NCI-H1417 treated with DMSO at 0.1 percent for 48 hours (cell line): ENCODE data around the gene FGFR4.
"Not testable (repeated sequence)": the region's sequence is repeated elsewhere in the genome, so short reads cannot be mapped to it uniquely, and the experiment has no call there.

Experiments
- DNase-seq: peaks from one replicate; lab custom pipeline; 2025; lab: John Stamatoyannopoulos, UW

FGFR4 gene

DNA sequence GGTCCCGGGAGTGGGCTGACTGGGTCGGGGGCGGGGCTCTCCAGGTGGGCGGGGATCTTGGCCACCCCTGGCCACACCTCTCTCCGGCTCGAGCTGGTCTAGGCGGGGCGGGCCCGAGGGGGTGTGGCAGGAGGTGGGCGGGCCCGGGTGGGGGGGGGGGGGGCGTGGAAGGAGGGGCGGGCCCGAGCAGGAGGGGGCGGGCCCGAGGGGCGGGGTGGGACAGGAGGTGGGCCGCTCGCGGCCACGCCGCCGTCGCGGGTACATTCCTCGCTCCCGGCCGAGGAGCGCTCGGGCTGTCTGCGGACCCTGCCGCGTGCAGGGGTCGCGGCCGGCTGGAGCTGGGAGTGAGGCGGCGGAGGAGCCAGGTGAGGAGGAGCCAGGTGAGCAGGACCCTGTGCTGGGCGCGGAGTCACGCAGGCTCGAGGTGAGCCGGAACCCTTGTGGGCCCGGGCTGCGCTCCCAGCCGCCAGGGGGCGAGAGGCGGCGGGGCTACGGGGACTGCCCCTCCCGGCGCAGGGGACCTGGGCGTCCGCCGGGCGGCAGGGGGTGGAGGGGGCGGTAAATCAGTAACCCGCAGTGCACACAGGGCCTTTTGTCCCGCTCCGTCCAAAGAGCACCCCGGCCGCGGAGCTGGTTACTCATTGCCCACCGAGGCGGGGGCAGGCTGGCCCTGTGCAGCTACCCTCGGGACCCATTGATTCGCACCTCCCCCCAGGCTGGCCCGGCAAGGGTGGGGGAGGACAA lies at the start of gene FGFR4:
FGFR4 (plus strand) TSS at position 262 of the 744 bp plus-strand sequence. CDS start 2,688 bp downstream, outside the sequence.
- no peak for DNase-seq

DNA sequence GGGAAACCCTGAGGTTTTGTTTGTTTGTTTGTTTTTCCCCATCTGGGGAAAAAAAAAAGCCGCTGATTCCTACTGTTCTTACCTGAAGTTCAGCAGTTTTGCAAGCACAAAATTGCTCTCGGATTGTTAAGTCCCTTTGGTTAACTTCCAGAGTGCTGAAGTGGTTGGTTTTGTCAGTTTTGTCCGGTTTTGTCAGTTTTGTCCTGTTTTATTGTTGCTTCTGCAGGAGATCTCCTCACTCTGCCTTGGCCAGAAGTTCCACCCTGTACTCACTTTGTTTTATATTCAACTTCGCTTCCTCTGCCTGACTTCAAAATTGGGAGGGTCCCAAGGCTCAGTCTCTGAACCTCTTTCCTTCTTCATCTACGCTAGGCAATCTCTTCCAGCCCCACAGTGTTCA lies 49.8 kb upstream of the FGFR4 start:
- DNase-seq = no peak

- DNase-seq = no peak
Measured at GRCh38 chr5:177040814-177041420, 45.8 kb upstream of the FGFR4 start.

DNA sequence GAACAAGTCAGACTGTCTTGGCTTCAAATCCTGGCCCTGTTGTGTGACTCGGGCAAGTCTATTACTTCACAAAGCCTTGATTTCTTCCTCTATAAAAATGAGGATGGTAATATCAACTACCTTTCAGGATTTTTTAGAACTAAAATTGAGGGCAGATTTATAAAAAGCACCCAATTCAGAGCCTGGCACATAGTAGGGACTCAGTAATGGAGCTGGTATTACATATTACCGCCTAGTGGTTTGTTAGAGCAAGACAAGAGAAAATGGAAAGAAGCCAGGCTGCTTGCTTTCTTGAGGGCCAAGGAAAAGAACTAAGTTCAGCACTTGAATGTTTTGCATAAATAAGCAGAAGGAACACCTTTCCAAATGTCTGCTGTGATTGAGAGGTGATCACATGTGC lies 44.8 kb upstream of the FGFR4 start:
- no peak for DNase-seq

- DNase-seq = no peak
Measured at GRCh38 chr5:177043114-177043513, 43.6 kb upstream of the FGFR4 start.

GRCh38 chr5:177043958-177044357 lies 42.8 kb upstream of the FGFR4 start:
- no peak for DNase-seq

DNA sequence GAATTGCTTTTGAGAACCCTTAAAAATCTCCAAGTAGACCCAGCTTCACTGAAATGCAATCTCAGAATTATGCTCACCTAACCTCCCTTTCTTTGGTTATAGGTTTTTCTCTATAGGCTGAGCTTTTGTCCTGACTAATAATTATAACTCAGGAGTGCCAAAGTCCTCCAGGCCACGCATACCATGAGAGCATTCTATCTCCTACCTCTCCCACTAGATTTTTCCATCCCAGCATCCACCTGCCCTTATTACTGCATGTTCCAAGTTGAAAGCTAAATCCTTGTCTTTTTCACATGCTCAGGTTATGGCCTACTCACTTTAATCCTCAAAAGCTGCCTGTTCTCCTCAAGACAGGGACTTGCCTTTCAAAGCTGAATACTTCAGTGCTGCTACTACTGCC lies 42.1 kb upstream of the FGFR4 start:
- no peak for DNase-seq

DNA sequence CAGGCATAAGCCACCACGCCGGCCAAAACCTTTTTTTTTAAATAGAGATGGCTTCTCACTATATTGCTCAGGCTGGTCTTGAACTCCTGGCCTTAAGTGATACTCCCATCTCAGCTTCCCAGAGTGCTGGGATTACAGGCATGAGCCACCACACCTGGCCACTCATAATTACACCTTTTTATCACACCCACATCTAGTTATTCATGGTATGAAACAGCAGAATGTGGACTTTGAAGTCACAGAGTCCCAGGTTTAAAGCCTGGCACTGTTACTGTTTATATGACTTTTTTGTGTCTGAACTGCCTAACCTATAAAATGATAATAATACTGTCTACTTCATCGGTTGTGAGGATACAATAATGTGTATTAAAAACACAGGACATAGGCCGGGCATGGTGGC lies 41.1 kb upstream of the FGFR4 start:
- no peak for DNase-seq

- DNase-seq = not testable (repeated sequence)
Measured at GRCh38 chr5:177048531-177048930, 38.2 kb upstream of the FGFR4 start.

- no peak for DNase-seq
Measured at GRCh38 chr5:177049285-177049684, 37.4 kb upstream of the FGFR4 start.

- no peak for DNase-seq
Measured at GRCh38 chr5:177064500-177065277, 22.0 kb upstream of the FGFR4 start.

GRCh38 chr5:177065491-177065890 lies 21.2 kb upstream of the FGFR4 start:
- no peak for DNase-seq

DNA sequence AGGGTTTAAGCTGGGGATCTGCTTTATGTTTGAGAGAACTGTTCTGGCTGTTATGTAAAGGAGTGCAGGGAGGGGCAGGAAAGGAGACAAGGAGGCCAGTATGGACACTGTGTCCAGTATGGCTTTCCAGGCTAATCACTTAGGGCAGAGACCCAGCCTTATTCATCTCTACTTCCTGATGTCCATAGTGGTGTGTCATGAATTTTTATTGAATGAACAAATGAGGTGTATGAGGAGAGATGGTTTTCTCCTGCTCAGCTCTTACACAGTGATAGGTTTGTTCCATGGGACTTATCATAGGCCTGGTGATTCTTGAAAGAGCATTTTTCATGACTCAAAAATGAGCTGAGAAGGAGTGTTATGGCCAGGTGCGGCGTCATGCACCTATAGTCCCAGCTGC lies 20.5 kb upstream of the FGFR4 start:
- no peak for DNase-seq

DNA sequence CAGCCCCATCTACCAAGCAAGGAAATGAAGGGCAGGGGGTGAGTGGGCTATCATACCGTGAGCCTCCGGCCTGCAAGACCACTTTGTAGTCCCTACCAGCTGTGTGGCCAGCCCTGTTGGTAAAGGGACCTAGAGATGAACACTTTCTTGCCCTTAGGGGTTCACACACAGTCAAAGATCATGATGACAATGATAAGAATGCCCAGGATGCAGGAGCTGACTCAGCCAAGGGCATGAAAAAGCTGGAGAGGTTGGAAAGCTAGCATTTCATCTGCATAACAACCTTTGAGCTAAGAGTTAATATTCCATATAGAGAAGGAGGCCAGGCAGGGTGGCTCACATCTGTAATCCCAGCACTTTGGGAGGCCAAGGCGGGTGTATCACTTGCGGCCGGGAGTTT lies 19.2 kb upstream of the FGFR4 start:
- DNase-seq = no peak

DNA sequence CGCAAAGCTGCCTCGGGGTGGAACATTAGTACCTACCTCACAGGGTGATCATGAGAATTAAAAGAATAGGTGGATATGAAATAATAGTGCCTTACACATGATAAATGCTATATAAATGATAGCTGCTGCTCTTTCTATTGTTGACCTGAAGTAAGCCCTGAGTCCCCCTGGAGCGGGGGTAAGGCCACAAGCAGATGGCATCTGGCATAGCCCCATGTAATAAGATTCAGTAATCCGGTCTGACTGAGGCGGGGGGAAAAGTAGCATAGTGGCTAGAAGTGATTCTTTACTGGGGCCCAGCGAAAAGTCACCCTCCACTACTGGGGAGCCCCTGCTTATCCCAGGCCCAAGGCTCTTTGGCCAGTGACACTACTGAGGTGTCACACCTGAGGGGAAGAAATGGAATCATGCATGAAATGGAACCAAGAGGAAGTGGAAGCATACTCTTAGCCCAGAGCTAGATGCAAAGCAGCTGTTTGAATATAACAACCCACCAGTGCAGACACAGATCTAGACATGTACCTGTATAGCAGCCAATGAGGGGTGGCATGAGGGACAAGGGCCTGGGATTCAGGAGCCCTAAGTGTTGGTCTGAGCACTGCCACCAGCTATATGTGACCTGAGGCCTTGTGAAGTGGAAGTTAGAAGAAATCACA lies 16.1 kb upstream of the FGFR4 start:
- DNase-seq = no peak

- no peak for DNase-seq
Measured at GRCh38 chr5:177071666-177072385, 14.9 kb upstream of the FGFR4 start.

DNA sequence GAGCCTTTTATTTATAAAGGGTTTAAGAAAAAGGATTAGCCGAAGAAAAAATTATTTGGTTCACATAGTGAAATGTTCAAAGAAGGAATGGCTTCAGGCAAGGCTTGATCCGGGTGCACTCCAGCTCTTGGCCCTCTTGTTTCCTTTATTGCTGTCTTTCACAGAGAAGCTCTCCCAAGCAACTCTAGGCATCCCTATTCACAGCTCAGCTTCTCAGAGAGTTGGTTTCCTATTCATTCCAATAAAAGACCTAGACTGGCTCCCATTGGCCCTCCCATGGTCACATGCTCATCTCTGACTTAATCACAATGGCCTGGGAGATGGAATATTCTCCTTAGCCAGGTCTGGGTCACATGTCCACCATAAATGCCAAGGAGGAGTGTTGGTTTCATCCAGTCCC lies 9.4 kb upstream of the FGFR4 start:
- no peak for DNase-seq

DNA sequence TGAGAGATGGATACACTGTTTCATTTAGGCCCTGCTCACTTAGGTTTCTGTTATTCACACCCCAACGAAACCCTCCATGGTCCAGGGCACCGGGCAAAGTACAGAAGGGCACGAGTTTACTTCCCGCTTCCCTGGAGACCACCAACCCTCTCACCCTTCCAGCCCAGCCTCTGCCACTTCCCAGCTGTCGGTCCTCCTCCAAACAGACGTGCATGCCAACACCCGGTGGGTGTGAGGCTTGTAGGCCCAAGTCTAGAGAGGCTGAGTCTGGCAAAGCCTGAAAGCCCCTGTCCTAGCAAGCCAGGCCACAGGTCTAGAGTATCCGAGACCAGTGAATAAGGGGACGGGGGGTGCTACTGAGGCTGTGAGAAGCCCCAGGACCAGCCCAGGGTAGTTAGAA lies 7.1 kb upstream of the FGFR4 start:
- no peak for DNase-seq

DNA sequence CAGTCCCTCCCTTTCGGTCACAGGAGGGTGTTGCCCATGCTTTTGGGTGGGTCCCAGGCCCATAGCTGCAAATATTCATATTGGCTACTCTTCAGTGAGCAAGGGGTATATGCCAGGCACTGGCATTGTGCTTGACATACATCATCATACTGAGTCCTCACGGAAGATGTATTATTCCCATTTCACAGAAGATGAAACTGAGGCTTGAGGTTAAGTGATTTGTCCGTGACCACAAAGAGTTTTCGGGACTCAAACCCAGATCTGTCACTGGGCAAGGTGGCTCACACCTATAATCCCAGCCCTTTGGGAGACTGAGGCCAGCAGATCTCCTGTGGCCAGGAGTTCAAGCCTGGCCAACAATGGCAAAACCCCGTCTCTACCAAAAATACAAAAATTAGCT lies 6.5 kb upstream of the FGFR4 start:
- DNase-seq = no peak

DNA sequence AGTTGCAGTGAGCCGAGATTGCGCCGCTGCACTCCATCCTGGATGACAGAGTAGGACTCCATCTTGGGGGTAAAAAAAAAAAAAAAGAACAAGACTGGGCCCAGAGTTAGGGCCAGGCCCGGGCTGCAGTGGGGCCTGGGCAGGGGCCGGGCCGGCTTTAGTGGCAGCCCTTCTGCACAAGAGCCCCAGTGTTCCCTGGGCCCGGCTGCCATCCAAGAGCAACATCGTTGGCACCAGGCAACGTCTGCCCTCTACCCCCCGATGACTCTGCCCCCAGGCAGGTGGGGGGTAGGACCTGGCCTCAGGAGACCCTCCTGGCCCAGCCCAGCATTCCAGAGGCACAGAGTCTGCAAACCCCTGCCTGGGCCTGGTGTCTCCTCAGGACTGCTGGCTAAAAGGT lies 4.9 kb upstream of the FGFR4 start:
- no peak for DNase-seq

DNA sequence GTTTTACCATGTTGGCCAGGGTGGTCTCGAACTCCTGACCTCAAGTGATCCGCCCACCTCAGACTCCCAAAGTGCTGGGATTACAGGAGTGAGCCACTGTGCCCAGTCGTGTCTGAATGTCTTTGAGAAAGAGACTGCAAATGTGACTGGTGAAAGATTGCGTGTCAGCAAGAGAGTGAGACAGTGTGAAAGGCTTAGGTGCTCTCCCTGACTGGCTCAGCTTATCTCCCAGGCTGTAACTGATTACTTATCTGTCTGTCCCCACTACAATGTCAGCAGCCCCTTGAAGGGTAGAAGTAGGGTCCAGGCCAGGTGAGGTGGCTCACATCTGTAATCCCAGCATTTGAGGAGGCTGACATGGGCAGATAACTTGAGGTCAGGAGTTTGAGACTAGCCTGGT lies 3.4 kb upstream of the FGFR4 start:
- DNase-seq = no peak

DNA sequence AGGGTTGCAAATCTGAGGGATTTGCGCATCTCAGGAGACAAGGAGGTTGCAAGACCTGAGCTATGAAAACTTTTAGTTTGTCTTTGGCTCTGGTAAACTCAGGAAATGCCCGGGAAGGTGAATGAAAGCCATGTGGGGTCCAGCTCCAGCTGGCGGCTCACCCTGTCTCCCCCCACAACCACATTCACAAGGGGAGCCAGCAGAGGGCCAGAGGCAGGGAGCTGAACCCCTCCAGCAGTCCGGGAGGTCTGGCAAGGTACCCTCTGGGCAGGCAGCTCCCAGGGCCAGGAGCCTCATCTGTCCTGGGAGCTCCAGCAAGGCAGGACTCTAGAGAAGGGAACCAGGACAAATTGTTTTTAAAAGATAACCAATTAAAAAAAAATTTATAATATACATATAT lies 2.5 kb upstream of the FGFR4 start:
- DNase-seq = no peak
